ENCODE measurements around the gene HOXD1.

The HOXD1 gene

DNA sequence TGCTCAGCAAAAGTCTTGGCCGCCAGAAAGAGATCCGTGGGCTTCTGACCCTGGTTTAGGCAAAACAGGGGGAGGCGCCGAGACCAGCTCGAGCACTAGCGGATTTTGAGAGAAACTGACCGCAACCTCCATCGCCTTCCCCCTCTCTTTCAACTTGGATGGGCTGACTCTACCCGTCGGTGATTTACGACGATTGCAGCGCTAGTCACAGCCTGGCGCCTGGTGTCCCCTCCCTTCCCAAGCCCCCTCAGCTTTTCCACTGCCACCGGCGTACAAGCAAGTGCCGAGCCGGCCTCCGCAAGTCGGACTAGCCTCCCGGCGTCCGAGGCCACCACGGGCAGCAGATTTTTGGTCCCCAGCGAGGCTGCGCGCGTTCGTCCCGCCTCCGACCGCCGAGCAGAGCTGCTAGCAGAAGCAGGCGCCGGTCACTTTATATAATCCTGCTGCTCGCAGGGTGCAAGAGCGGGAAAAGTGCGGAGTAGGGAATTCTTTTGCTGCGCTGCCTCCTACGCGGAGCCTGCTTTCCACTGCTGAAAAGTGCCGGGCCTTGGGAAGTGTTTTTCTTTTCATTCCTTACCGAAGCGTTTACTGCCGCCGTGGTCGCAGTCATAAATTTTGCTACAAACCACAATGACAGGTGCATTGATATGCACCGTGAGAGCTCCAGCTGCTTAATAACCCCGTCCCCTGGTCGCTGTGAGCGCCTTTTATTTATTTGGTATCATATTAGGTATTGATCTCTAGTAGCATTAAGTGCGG lies 23.7 kb upstream of the HOXD1 start:
- no peak for DNase-seq (ENCODE audit: low read depth in 3 of 3, low spot score in 1 of 3)

DNA sequence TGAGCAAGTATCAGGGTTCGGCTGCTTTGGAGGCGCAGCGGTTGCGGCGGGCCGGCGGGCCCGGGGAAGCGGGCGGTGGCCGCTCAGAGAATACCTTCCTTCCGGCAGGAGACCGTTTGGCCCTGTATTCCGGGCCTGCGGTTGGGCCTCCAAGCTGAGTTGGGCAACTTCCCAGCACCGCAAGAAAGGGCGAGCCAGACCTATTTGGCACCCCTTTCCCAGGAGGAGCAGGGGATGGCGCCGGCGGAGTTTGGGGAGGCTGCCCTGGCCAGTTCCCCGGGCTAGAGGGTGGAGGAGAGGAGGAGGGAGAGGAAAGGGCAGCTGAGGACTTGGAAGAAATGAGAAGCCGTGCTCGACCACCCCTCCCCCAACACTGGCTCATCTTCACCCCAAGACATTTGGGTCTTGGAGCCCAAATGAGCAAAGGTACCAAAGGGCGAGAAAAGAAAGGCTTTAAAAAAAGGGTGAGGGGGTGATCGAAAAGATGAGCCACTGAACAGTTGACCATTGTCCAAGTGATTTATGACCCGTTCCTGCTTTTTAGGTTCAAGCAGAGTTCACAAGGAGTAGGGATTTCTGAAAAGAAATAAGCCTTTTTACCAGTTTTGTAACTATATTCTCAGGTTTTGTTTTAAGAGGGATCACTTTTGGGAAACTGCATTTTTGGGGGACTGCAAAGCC lies 23.0 kb upstream of the HOXD1 start:
- no peak for DNase-seq (ENCODE audit: low read depth in 3 of 3, low spot score in 1 of 3)

GRCh38 chr2:176166272-176166671 lies 22.2 kb upstream of the HOXD1 start:
- no peak for DNase-seq (ENCODE audit: low read depth in 3 of 3, low spot score in 1 of 3)

GRCh38 chr2:176167398-176167797 lies 21.1 kb upstream of the HOXD1 start:
- no peak for DNase-seq (ENCODE audit: low read depth in 3 of 3, low spot score in 1 of 3)

DNA sequence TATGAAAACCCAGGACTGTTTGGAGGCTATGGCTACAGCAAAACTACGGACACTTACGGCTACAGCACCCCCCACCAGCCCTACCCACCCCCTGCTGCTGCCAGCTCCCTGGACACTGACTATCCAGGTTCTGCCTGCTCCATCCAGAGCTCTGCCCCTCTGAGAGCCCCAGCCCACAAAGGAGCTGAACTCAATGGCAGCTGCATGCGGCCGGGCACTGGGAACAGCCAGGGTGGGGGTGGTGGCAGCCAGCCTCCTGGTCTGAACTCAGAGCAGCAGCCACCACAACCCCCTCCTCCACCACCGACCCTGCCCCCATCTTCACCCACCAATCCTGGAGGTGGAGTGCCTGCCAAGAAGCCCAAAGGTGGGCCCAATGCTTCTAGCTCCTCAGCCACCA lies 19.3 kb upstream of the HOXD1 start:
- no peak for DNase-seq (ENCODE audit: low read depth in 3 of 3, low spot score in 1 of 3)

GRCh38 chr2:176169711-176170110 lies 18.8 kb upstream of the HOXD1 start:
- DNase-seq (ENCODE audit: low read depth in 3 of 3, low spot score in 1 of 3) = no peak

- no peak for DNase-seq (ENCODE audit: low read depth in 3 of 3, low spot score in 1 of 3)
Observed at GRCh38 chr2:176170602-176171305, 17.7 kb upstream of the HOXD1 start.

GRCh38 chr2:176171351-176172006 lies 17.0 kb upstream of the HOXD1 start:
- no peak for DNase-seq (ENCODE audit: low read depth in 3 of 3, low spot score in 1 of 3)

DNA sequence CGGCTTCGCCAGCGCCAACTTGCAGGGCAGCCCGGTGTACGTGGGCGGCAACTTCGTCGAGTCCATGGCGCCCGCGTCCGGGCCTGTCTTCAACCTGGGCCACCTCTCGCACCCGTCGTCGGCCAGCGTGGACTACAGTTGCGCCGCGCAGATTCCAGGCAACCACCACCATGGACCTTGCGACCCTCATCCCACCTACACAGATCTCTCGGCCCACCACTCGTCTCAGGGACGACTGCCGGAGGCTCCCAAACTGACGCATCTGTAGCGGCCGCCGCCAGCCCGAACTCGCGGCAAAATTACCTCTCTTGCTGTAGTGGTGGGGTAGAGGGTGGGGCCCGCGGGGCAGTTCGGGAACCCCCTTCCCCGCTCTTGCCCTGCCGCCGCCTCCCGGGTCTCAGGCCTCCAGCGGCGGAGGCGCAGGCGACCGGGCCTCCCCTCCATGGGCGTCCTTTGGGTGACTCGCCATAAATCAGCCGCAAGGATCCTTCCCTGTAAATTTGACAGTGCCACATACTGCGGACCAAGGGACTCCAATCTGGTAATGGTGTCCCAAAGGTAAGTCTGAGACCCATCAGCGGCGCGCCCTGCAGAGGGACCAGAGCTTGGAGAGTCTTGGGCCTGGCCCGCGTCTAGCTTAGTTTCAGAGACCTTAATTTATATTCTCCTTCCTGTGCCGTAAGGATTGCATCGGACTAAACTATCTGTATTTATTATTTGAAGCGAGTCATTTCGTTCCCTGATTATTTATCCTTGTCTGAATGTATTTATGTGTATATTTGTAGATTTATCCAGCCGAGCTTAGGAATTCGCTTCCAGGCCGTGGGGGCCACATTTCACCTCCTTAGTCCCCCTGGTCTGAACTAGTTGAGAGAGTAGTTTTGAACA lies 16.2 kb upstream of the HOXD1 start:
- no peak for DNase-seq (ENCODE audit: low read depth in 3 of 3, low spot score in 1 of 3)

DNA sequence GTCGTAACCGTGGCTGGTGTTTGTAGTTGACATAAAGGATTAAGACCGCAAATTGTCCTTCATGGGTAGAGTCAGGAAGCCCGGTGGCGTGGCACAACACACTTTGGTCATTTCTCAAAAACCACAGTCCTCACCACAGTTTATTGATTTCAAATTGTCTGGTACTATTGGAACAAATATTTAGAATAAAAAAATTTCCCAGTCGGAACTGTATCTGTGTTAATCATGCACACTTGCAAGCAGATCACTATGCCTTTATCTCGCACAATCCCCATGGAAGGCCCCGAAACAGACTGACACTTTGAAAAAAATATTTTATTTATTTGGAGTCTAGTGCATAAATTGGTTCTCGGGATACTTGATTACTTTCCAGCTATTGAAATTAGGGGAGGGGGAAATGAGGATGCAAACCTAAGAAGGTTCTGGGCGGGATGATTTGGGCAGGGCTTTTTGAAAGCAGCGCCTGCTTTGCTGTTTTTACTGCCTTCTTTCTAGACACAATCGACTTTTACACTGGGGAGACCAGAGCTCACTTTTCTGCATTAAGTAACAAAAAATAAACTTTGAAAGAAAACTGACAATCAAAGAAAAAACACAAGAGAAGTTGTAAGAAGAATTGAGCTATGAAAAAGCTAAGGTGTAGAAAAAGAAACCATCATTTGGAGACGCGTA lies 15.4 kb upstream of the HOXD1 start:
- DNase-seq (ENCODE audit: low read depth in 3 of 3, low spot score in 1 of 3) = no peak

DNA sequence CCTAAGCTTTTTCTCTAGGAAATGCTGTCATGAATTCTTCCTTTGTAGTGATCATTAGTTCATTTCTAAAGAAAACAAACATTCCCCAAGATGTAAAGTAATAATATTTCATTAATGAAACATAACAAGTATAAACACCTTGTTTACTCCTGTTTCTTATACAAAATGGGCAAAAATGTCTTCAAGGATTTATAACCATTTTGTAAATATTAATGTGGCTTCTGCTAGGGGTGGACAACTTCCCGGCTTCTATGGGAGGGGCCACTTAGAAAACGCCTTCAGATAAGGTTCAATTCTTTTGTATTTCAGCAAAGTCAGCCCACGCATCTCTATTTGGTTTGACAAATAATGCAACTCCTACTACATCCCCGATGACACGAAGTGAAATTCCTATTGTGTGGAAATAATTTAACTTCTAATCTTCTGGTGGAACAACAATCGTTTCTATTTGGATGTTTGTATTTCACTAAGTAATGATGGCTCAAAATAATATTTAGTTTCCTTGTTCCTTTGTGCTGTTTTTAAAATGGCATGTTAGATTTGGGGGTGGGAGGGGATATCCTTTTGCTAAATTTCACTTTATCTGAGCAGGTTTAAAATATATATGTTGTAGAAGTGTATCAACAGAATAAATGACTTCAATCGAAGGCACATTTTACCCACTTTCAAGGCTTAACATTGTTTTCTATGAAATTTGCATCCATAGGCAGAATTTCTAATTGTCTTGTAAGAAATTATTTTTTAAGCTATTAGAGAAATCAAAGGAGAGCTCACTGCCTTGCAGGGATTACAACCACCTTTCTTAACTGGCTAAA lies 14.7 kb upstream of the HOXD1 start:
- DNase-seq (ENCODE audit: low read depth in 3 of 3, low spot score in 1 of 3) = no peak

- DNase-seq (ENCODE audit: low read depth in 3 of 3, low spot score in 1 of 3) = no peak
Observed at GRCh38 chr2:176174382-176174823, 14.1 kb upstream of the HOXD1 start.

- DNase-seq (ENCODE audit: low read depth in 3 of 3, low spot score in 1 of 3) = no peak
Observed at GRCh38 chr2:176174824-176175708, 13.4 kb upstream of the HOXD1 start.

DNA sequence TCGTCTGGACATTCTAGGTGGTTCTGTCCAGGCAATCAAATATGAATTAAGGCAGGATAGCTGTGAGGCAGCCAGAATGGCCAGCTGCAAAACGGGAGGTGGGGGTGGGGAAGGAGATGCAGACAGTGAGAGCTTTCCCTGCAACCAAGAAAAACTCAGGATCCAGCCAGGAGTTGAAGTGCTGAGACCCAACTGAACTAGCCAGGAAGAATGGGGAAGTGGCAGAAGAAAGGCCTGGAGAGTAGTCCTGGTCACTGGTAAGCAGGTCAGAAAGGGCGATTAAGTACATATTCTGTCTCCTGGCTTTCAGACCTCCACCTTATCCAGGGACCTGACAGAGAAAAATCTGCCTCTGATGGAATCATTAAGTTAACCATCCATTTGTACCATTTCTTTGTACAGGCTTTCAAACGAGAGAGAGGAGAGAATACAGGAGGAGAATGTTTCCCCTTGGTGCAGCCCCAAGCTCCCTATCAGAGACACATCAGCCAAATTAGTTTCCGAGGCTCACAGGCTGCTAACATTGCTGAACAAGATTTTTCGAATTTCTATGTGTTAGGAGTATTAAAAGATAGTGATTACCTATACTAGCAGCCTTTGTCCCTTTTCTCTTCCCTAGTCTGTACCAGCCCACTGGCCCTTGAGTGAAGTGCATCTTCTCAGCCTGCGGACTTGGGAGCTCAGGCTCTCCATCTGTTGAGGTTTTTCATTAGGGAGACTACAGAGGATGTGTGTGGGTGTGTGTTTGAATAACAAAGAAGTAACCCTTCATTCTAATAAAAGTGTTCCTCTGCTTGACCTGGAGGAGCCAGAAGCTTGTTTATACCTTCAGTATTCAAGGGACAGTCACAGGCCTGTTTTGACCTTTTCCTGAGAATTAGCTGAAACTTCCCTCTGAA lies 12.5 kb upstream of the HOXD1 start:
- DNase-seq (ENCODE audit: low read depth in 3 of 3, low spot score in 1 of 3) = no peak

- DNase-seq (ENCODE audit: low read depth in 3 of 3, low spot score in 1 of 3) = no peak
Observed at GRCh38 chr2:176177580-176178037, 10.9 kb upstream of the HOXD1 start.

DNA sequence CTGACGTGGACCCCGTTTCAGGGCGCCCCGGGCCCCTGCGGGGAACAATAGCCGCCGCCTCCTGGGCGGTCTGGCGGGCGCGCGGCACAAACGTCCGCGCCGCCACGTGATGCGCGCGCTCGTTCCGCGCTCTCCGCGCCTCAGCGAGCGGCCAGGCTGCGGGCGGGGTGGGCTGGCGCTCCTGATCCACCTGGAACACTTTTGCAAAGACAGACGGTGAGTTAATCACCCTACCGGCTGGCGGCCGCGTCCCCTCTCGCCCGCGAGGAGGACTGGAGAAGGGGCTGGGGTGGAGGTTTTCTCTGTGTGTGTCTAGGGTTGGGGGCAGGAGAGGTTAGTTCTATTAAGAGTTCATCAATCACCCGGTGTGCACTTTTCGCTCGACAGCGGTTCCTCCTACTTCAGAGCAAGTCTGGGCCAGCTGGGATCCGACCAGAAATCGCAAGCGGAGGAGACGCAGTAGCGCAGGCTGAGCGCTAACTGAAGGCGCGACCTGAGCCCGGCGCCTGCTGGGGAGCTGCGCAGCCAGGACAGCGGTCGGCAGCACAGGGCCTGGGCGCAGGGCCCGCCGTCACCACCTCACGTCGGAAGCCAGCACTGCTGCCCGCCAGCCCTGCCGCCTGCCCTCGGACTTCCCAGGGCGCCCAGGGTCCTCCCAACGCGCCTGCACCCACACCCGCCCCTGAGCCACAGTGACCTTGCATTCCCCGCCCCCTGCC lies 10.3 kb upstream of the HOXD1 start:
- no peak for DNase-seq (ENCODE audit: low read depth in 3 of 3, low spot score in 1 of 3)

Measured in stimulated activated CD4-positive, alpha-beta T cell treated with anti-CD3 and anti-CD28 coated beads, TNF-alpha, amount 100 ng/mL, for 1 hour (primary cell).